ENCODE results near the gene GLI3. TPM values are rescaled to one million over a fixed set of nuclear protein-coding genes. Genes with fewer than 3 reads are reported as not detected.
A peak's percentile ranks its signal among the peaks of the same experiment; 100 is the strongest.

The GLI3 gene
- total and polyA plus RNA-seq, 2 experiments from 2014 or later: 15.2 to 27.9 TPM

GRCh38 chr7:42180806-42181205, 56.2 kb downstream of the GLI3 start:
- peak in 1 of 2 donors; percentile 46 for DNase-seq (ENCODE audit: low read depth in 1 of 2, low spot score in 1 of 2)
- Histone ChIP-seq H3K4me3 (no peak overlapping the region), H3K27me3 (no peaks in the 10 kb centered on the region), H3K27ac (no peak overlapping the region), H3K9me3 (ENCODE audit: low read depth) (no peaks in the 10 kb centered on the region), H3K36me3 (no peaks in the 10 kb centered on the region), H3K4me1 (ENCODE audit: low read depth) (peaks cover 6% of the 10 kb centered on the region)
- no peak for TF ChIP-seq CTCF (IDR thresholded peaks at IDR 0.05; ENCODE audit: low read depth, low read length)

GRCh38 chr7:42176724-42177101, 60.3 kb downstream of the GLI3 start:
- H3K4me3 ChIP-seq: no peak overlapping the region
- no peaks in the 10 kb centered on the region for H3K27me3 ChIP-seq
- peaks cover 6% of the 10 kb centered on the region for H3K4me1 ChIP-seq (ENCODE audit: low read depth)
- no peak for DNase-seq (ENCODE audit: low read depth in 1 of 2, low spot score in 1 of 2)
- no peaks in the 10 kb centered on the region for H3K9me3 ChIP-seq (ENCODE audit: low read depth)
- no peak for TF ChIP-seq CTCF (IDR thresholded peaks at IDR 0.05; ENCODE audit: low read depth, low read length)
- no peak overlapping the region for H3K27ac ChIP-seq
- no peaks in the 10 kb centered on the region for H3K36me3 ChIP-seq

- Histone ChIP-seq H3K4me1 (ENCODE audit: low read depth) (peaks cover 6% of the 10 kb centered on the region), H3K9me3 (ENCODE audit: low read depth) (no peaks in the 10 kb centered on the region), H3K27ac (peak overlapping the region; percentile 13), H3K27me3 (no peaks in the 10 kb centered on the region), H3K36me3 (no peaks in the 10 kb centered on the region), H3K4me3 (no peak overlapping the region)
- DNase-seq (ENCODE audit: low read depth in 1 of 2, low spot score in 1 of 2): no peak
- TF ChIP-seq CTCF (IDR thresholded peaks at IDR 0.05; ENCODE audit: low read depth, low read length): no peak
These were observed 60.9 kb downstream of the GLI3 start for GRCh38 chr7:42175834-42176723.

GRCh38 chr7:42174391-42174912, 62.6 kb downstream of the GLI3 start:
- H3K4me3 ChIP-seq: no peak overlapping the region
- no peak for DNase-seq (ENCODE audit: low read depth in 1 of 2, low spot score in 1 of 2)
- peaks cover 6% of the 10 kb centered on the region for H3K4me1 ChIP-seq (ENCODE audit: low read depth)
- H3K36me3 ChIP-seq: no peaks in the 10 kb centered on the region
- H3K27ac ChIP-seq: no peak overlapping the region
- no peak for TF ChIP-seq CTCF (IDR thresholded peaks at IDR 0.05; ENCODE audit: low read depth, low read length)
- no peaks in the 10 kb centered on the region for H3K9me3 ChIP-seq (ENCODE audit: low read depth)
- H3K27me3 ChIP-seq: no peaks in the 10 kb centered on the region

GRCh38 chr7:42170724-42171123, 66.3 kb downstream of the GLI3 start:
- no peak for TF ChIP-seq CTCF (IDR thresholded peaks at IDR 0.05; ENCODE audit: low read depth, low read length)
- Histone ChIP-seq H3K27me3 (no peaks in the 10 kb centered on the region), H3K4me3 (no peak overlapping the region), H3K27ac (no peak overlapping the region), H3K36me3 (no peaks in the 10 kb centered on the region), H3K9me3 (ENCODE audit: low read depth) (no peaks in the 10 kb centered on the region), H3K4me1 (ENCODE audit: low read depth) (no peaks in the 10 kb centered on the region)
- no peak for DNase-seq (ENCODE audit: low read depth in 1 of 2, low spot score in 1 of 2)
